ENCODE data around the gene RALB. TPM values are rescaled to one million over a fixed set of nuclear protein-coding genes. Genes with fewer than 3 reads are reported as not detected.

The RALB gene
- total RNA-seq, 1 donor from 2014 or later, result 56.0 TPM

GRCh38 chr2:120293096-120294007 lies 40.7 kb downstream of the RALB start:
- DNase-seq (ENCODE audit: low read depth), result no peak
- TF ChIP-seq CTCF (conservative IDR thresholded peaks at IDR 0.05; ENCODE audit: low read depth, low read length), result no peak
- H3K4me3 ChIP-seq (ENCODE audit: low read depth, low read length), result no peak overlapping the region

GRCh38 chr2:120294008-120294340 lies 41.3 kb downstream of the RALB start:
- DNase-seq (ENCODE audit: low read depth), result no peak
- no peak overlapping the region for H3K4me3 ChIP-seq (ENCODE audit: low read depth, low read length)
- no peak for TF ChIP-seq CTCF (conservative IDR thresholded peaks at IDR 0.05; ENCODE audit: low read depth, low read length)

- DNase-seq (ENCODE audit: low read depth), result no peak
- TF ChIP-seq CTCF (conservative IDR thresholded peaks at IDR 0.05; ENCODE audit: low read depth, low read length), result no peak
- H3K4me3 ChIP-seq (ENCODE audit: low read depth, low read length), result no peak overlapping the region
Observed at GRCh38 chr2:120298173-120298835, 45.7 kb downstream of the RALB start.

GRCh38 chr2:120299004-120299403 lies 46.4 kb downstream of the RALB start:
- no peak for DNase-seq (ENCODE audit: low read depth)
- no peak overlapping the region for H3K4me3 ChIP-seq (ENCODE audit: low read depth, low read length)
- TF ChIP-seq CTCF (conservative IDR thresholded peaks at IDR 0.05; ENCODE audit: low read depth, low read length), result no peak

- no peak for TF ChIP-seq CTCF (conservative IDR thresholded peaks at IDR 0.05; ENCODE audit: low read depth, low read length)
- DNase-seq (ENCODE audit: low read depth), result no peak
- H3K4me3 ChIP-seq (ENCODE audit: low read depth, low read length), result no peak overlapping the region
Observed at GRCh38 chr2:120299561-120299960, 46.9 kb downstream of the RALB start.

- no peak for DNase-seq (ENCODE audit: low read depth)
- TF ChIP-seq CTCF (conservative IDR thresholded peaks at IDR 0.05; ENCODE audit: low read depth, low read length), result no peak
- H3K4me3 ChIP-seq (ENCODE audit: low read depth, low read length), result no peak overlapping the region
Observed at GRCh38 chr2:120300385-120300784, 47.7 kb downstream of the RALB start.
